Cardiac septum (tissue), 1 donor: ENCODE measurements around the gene ADM2. TPM values are rescaled to one million over a fixed set of nuclear protein-coding genes. Genes with fewer than 3 reads are reported as not detected.

ENCODE experiments used
- DNase-seq: peaks from one replicate; pipeline ENCODE4 v3.0.0-alpha.2; 2020; ENCODE audit warnings: low spot score
- intact Hi-C: fragments of 100-400 bp; cut with DNase I; formaldehyde crosslinking; loops from one replicate; pipeline ENCODE4 v1.14.0; 2022
- total RNA-seq: library from RNA; stranded (reverse); fragmentation: NEBNext Ultra II Directional; extraction: Animal tissue kit (Norgen Biotek cat#: 25700); gene quantifications from one replicate; pipeline ENCODE4 v1.2.1, GENCODE V29; 2021
- donor health status: DM: no; HTN: no; CAD: no.

ADM2 gene
- total RNA-seq, 1 donor from 2014 or later = 0.13 TPM

- DNase-seq = no peak
- intact Hi-C loops = no loop called here
Measured at GRCh38 chr22:50444663-50445062, 36.7 kb upstream of the ADM2 start.

- DNase-seq = no peak
- intact Hi-C loops = no loop called here
Measured at GRCh38 chr22:50445071-50445879, 36.1 kb upstream of the ADM2 start.

GRCh38 chr22:50445880-50446707 is 35.2 kb upstream of the ADM2 start:
- DNase-seq = no peak
- intact Hi-C loops = no loop called here

GRCh38 chr22:50446708-50447575 is 34.4 kb upstream of the ADM2 start:
- intact Hi-C loops = no loop called here
- DNase-seq = no peak

GRCh38 chr22:50447576-50448551 is 33.5 kb upstream of the ADM2 start:
- intact Hi-C loops = no loop called here
- DNase-seq = no peak

- DNase-seq = no peak
- intact Hi-C loops = no loop called here
Measured at GRCh38 chr22:50452649-50453048, 28.7 kb upstream of the ADM2 start.

- no peak for DNase-seq
Measured at GRCh38 chr22:50454556-50455075, 26.7 kb upstream of the ADM2 start.

GRCh38 chr22:50455201-50455600 is 26.1 kb upstream of the ADM2 start:
- no peak for DNase-seq
- intact Hi-C loops = no loop called here

More at GRCh38 chr22:50454556-50455075, 26.7 kb upstream of the ADM2 start:
- intact Hi-C loops = no loop called here

GRCh38 chr22:50456026-50456425 is 25.3 kb upstream of the ADM2 start:
- no peak for DNase-seq
- intact Hi-C loops = no loop called here

GRCh38 chr22:50456466-50457234 is 24.7 kb upstream of the ADM2 start:
- intact Hi-C loops = no loop called here
- no peak for DNase-seq

- intact Hi-C loops = no loop called here
- no peak for DNase-seq
Measured at GRCh38 chr22:50459016-50459415, 22.3 kb upstream of the ADM2 start.

- no peak for DNase-seq
- intact Hi-C loops = no loop called here
Measured at GRCh38 chr22:50459496-50460140, 21.7 kb upstream of the ADM2 start.

GRCh38 chr22:50460938-50461337 is 20.4 kb upstream of the ADM2 start:
- intact Hi-C loops = no loop called here
- DNase-seq = no peak

GRCh38 chr22:50461536-50461935 is 19.8 kb upstream of the ADM2 start:
- intact Hi-C loops = no loop called here

GRCh38 chr22:50461979-50462540 is 19.3 kb upstream of the ADM2 start:
- intact Hi-C loops = no loop called here
- no peak for DNase-seq

More at GRCh38 chr22:50461536-50461935, 19.8 kb upstream of the ADM2 start:
- DNase-seq = no peak

GRCh38 chr22:50463188-50463900 is 18.0 kb upstream of the ADM2 start:
- intact Hi-C loops = no loop called here

More at GRCh38 chr22:50463188-50463900, 18.0 kb upstream of the ADM2 start:
- DNase-seq = no peak
